Endothelial cell of umbilical vein (primary cell): ENCODE measurements around the gene AHRR. TPM values are rescaled to one million over a fixed set of nuclear protein-coding genes. Genes with fewer than 3 reads are reported as not detected.

Source experiments
- BruUV-seq: library from RNA; stranded (reverse); fragments of 400-500 nt; replicated peaks from 2 replicates; lab custom pipeline; 2021; lab: Mats Ljungman, UMichigan
- CTCF ChIA-PET: fragments of 300-600, 350-600 bp; sonication (Branson Sonifier 250); formaldehyde crosslinking; loops from one replicate; lab custom pipeline; 2021; ENCODE audit warnings: antibody characterized with exemption, inconsistent platforms; lab: Charles Lee
- POLR2A ChIA-PET: fragments of 300-600, 350-600 bp; sonication (Branson Sonifier 250); formaldehyde crosslinking; loops from one replicate; lab custom pipeline; 2021; ENCODE audit warnings: antibody characterized with exemption, inconsistent platforms; lab: Charles Lee
- DNase-seq: peaks from one replicate; pipeline ENCODE4 v3.0.0-alpha.2; 2011; ENCODE audit warnings: low read depth, low spot score
- FAIRE-seq: peaks from 2 replicates; lab custom pipeline; 2011; peaks lifted over from hg19 to GRCh38; lab: Jason Lieb, UNC
- H2AFZ ChIP-seq: 2 replicates; pipeline ENCODE4 v1.6.0; 2012; ENCODE audit warnings: low read depth, low read length, control low read depth, inconsistent platforms
- H3K27ac ChIP-seq: 2 replicates; pipeline ENCODE4 v1.5.1; 2011; ENCODE audit warnings: low read depth, mild to moderate bottlenecking, control low read depth, low read length, moderate library complexity; ENCODE audit not compliant: insufficient read depth
- H3K27me3 ChIP-seq, 2 experiments: 2 replicates each; pipeline versions ENCODE4 v1.6.0 to v1.6.1; 2011; ENCODE audit warnings: low read length in 2 of 2, mixed read lengths in 1 of 2; ENCODE audit not compliant: control insufficient read depth in 2 of 2, insufficient read depth in 2 of 2
- H3K36me3 ChIP-seq, 2 experiments: 2 replicates in 1 of 2; 3 replicates in 1 of 2; pipeline ENCODE4 v1.5.1; 2011; ENCODE audit warnings: low read length in 2 of 2, mild to moderate bottlenecking in 1 of 2, moderate library complexity in 1 of 2; ENCODE audit not compliant: control insufficient read depth in 2 of 2, insufficient read depth in 2 of 2; ENCODE audit errors: extremely low read depth in 1 of 2
- H3K4me1 ChIP-seq: 3 replicates; pipeline ENCODE4 v1.5.1; 2011; ENCODE audit warnings: mild to moderate bottlenecking, low read length; ENCODE audit not compliant: control insufficient read depth, insufficient read depth; ENCODE audit errors: extremely low read depth
- H3K4me2 ChIP-seq: 2 replicates; pipeline ENCODE4 v1.6.1; 2011; ENCODE audit warnings: low read length, control low read depth, mixed read lengths; ENCODE audit not compliant: insufficient read depth
- H3K4me3 ChIP-seq, 3 experiments: fragments of 200-600 bp in 1 of 3; sonication (generic), shearing (Covaris generic) in 1 of 3; replicated peaks in 1 of 3; 2 replicates each; pipeline ENCODE4 v1.5.1; 2011 to 2016; ENCODE audit warnings: control low read depth in 3 of 3, low read length in 3 of 3, mild to moderate bottlenecking in 2 of 3, inconsistent platforms in 1 of 3, low read depth in 1 of 3, moderate library complexity in 1 of 3; ENCODE audit not compliant: insufficient read depth in 1 of 3
- H3K79me2 ChIP-seq: 2 replicates; pipeline ENCODE4 v1.6.0; 2012; ENCODE audit warnings: low read length, inconsistent platforms; ENCODE audit not compliant: control insufficient read depth, insufficient read depth
- H3K9ac ChIP-seq: replicated peaks from 2 replicates; pipeline ENCODE3; 2011; ENCODE audit warnings: low read length, control low read depth; ENCODE audit not compliant: insufficient read depth; ENCODE audit errors: extremely low read depth
- H3K9me1 ChIP-seq: replicated peaks from 3 replicates; pipeline ENCODE4 v1.6.0; 2011; ENCODE audit warnings: mild to moderate bottlenecking, low read length; ENCODE audit not compliant: control insufficient read depth, insufficient read depth; ENCODE audit errors: extremely low read depth
- H3K9me3 ChIP-seq: replicated peaks from 2 replicates; pipeline ENCODE4 v1.5.1; 2012; ENCODE audit warnings: low read length, inconsistent platforms; ENCODE audit not compliant: control insufficient read depth, insufficient read depth
- H4K20me1 ChIP-seq: replicated peaks from 2 replicates; pipeline ENCODE3; 2011; ENCODE audit warnings: mild to moderate bottlenecking, low read length; ENCODE audit not compliant: control insufficient read depth, insufficient read depth; ENCODE audit errors: extremely low read depth
- EZH2 ChIP-seq: IDR thresholded peaks from 2 replicates; pipeline ENCODE4 v1.6.1; 2012; ENCODE audit warnings: borderline replicate concordance, low read depth, mild to moderate bottlenecking, moderate library complexity, low read length, inconsistent platforms; ENCODE audit not compliant: severe bottlenecking
- FOS ChIP-seq: IDR thresholded peaks from 2 replicates; pipeline ENCODE4 v1.6.1; 2011; ENCODE audit warnings: mild to moderate bottlenecking, low read length, moderate library complexity, borderline replicate concordance; ENCODE audit not compliant: insufficient read depth
- GATA2 ChIP-seq: IDR thresholded peaks from 2 replicates; pipeline ENCODE4 v1.7.0; 2011; ENCODE audit warnings: low read depth, mild to moderate bottlenecking, moderate library complexity, mixed read lengths, low read length; ENCODE audit not compliant: insufficient read length, insufficient read depth
- JUN ChIP-seq: IDR thresholded peaks from 2 replicates; pipeline ENCODE4 v1.6.1; 2011; ENCODE audit warnings: borderline replicate concordance, low read depth; ENCODE audit not compliant: insufficient read length, insufficient read depth
- MYC ChIP-seq: IDR thresholded peaks from one replicate; pipeline ENCODE4 v1.6.1; 2011; ENCODE audit warnings: mild to moderate bottlenecking, low read depth, low read length
- POLR2A ChIP-seq: IDR thresholded peaks from 2 replicates; pipeline ENCODE4 v1.6.1; 2012; ENCODE audit warnings: low read depth, mild to moderate bottlenecking, control low read depth, low read length
- POLR2AphosphoS5 ChIP-seq: IDR thresholded peaks from 2 replicates; pipeline ENCODE4 v1.6.1; 2012; ENCODE audit warnings: low read depth, mild to moderate bottlenecking, control low read depth, low read length, moderate library complexity; ENCODE audit not compliant: insufficient read depth
- dilution Hi-C: fragments of 300-500 bp; cut with MboI; formaldehyde crosslinking; loops from one replicate; pipeline ENCODE4 v1.15.0; 2019; ENCODE audit warnings: low sequenced_read_pairs; ENCODE audit not compliant: extremely low pct_ligation_motif_present
- intact Hi-C: fragments of 100-400 bp; cut with micrococcal nuclease; formaldehyde crosslinking; loops from one replicate; pipeline ENCODE4 v1.10.0; 2022
- polyA plus RNA-seq, 4 experiments: library from polyadenylated mRNA; depleted of rRNA in 3 of 4; stranded (reverse) in 3 of 4; unstranded in 1 of 4; fragments of >200 nt; gene quantifications; 2 replicates each; pipeline versions ENCODE4 v1.2.1 to v1.2.3, GENCODE V29; 2011 to 2012; ENCODE audit warnings: missing spikeins in 1 of 4
- total RNA-seq: library from RNA; stranded (reverse); gene quantifications from 2 replicates; pipeline ENCODE4 v1.2.3, GENCODE V29; 2021
- TF ChIP-seq, protein P1 (sequence below), 2 donors: IDR thresholded peaks; 1 replicate in 1 of 2; 2 replicates in 1 of 2; pipeline ENCODE4 v1.5.1; 2011; ENCODE audit warnings: low read length in 2 of 2, mild to moderate bottlenecking in 2 of 2, moderate library complexity in 2 of 2, control low read depth in 1 of 2, inconsistent platforms in 1 of 2, low read depth in 1 of 2; ENCODE audit not compliant: insufficient read depth in 1 of 2; ENCODE audit errors: extremely low read depth in 1 of 2
- TF ChIP-seq, protein P2 (sequence below): IDR thresholded peaks from 2 replicates; pipeline ENCODE4 v1.6.1; 2011; ENCODE audit not compliant: insufficient read depth, insufficient read length

AHRR gene
- total and polyA plus RNA-seq, 2 donors (not counting 3 experiments of a cell fraction or from before 2014, with no cell fraction given) = 3.1 to 7.3 TPM

DNA sequence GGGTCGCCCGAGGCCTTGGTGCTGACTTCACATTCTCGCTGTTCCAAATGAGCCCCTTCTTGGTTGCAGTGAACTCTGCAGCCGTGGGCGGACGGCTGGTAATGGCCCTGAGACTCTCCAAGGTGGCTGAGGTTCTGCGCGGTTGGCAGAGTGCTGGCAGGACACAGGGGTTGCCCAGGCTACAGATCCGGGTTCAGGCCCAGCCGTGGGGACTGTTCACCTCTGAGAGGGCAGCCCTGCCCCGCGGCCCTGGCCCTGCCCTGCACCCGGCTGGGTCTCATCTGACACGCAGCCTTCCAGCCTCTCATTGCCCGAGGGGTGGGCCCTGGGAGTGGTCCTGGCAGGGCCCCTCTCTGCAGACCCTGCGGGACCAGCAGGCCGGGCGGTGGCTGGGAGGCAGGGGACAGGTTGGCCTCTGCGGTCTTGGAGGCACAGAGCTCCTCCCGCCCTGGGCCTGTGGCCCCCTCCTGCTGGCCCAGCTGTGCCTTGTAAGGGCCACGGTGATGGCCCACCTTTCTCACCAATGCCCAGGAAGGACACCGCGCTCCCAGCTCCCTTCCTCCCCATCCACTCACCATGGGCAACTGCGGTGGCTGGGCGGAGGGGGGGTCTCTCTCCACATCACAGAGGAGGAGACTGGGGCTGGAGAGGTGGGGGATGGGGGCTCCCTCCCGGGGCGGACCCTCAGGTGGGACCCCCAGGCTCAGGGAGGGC is 51.6 kb downstream of the AHRR start:
- Histone ChIP-seq H3K4me2 (peak overlapping the region; percentile 20), H3K9me1 (no peaks in the 10 kb centered on the region), H3K36me3 (no peaks in the 10 kb centered on the region), H3K79me2 (no peaks in the 10 kb centered on the region), H3K27ac (peak overlapping the region; percentile 78), H3K9me3 (no peaks in the 10 kb centered on the region), H3K27me3 (no peaks in the 10 kb centered on the region), H3K4me3 (peak overlapping the region in 1 of 3 experiments; percentile 29), H2AFZ (peak overlapping the region; percentile 24), H3K4me1 (peaks cover 26% of the 10 kb centered on the region), H4K20me1 (no peaks in the 10 kb centered on the region), H3K9ac (peak overlapping the region; percentile 90)
- DNase-seq (peak; percentile 15), FAIRE-seq (no peak)
- ChIA-PET CTCF (interaction anchor here (1.4 kb wide), 1 partner anchor 8 kb away, joined by 6 read pairs; no protein-coding TSS in a partner anchor), POLR2A (no interaction called here)
- no peak for TF ChIP-seq POLR2AphosphoS5
- TF ChIP-seq POLR2A = no peak
- TF ChIP-seq, protein P1, sequence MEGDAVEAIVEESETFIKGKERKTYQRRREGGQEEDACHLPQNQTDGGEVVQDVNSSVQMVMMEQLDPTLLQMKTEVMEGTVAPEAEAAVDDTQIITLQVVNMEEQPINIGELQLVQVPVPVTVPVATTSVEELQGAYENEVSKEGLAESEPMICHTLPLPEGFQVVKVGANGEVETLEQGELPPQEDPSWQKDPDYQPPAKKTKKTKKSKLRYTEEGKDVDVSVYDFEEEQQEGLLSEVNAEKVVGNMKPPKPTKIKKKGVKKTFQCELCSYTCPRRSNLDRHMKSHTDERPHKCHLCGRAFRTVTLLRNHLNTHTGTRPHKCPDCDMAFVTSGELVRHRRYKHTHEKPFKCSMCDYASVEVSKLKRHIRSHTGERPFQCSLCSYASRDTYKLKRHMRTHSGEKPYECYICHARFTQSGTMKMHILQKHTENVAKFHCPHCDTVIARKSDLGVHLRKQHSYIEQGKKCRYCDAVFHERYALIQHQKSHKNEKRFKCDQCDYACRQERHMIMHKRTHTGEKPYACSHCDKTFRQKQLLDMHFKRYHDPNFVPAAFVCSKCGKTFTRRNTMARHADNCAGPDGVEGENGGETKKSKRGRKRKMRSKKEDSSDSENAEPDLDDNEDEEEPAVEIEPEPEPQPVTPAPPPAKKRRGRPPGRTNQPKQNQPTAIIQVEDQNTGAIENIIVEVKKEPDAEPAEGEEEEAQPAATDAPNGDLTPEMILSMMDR (IDR thresholded peaks at IDR 0.05; ENCODE audit: extremely low read depth in 1 of 2, insufficient read depth in 1 of 2, low read depth in 1 of 2, low read length in 2 of 2) = no peak
- no peak for TF ChIP-seq EZH2
- TF ChIP-seq MYC = no peak
- TF ChIP-seq GATA2 = no peak
- TF ChIP-seq, protein P2, sequence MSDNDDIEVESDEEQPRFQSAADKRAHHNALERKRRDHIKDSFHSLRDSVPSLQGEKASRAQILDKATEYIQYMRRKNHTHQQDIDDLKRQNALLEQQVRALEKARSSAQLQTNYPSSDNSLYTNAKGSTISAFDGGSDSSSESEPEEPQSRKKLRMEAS = no peak
- TF ChIP-seq JUN = no peak
- no peak for TF ChIP-seq FOS
- intact Hi-C loops = loop anchor here (2.0 kb wide), 1 partner anchor 22 kb away; no protein-coding TSS in a partner anchor
- dilution Hi-C loops = no loop called here
- no TSS peak for BruUV-seq
